H1 (cell line): ENCODE results near the gene MRM1. TPM values are rescaled to one million over a fixed set of nuclear protein-coding genes. Genes with fewer than 3 reads are reported as not detected.

Experiments used
- CTBP2 ChIP-seq: IDR thresholded peaks from 2 replicates; pipeline ENCODE4 v1.7.0; 2011; ENCODE audit warnings: borderline replicate concordance, mild to moderate bottlenecking, moderate library complexity, mixed read lengths, low read length; ENCODE audit not compliant: insufficient read depth, insufficient read length
- HDAC6 ChIP-seq: IDR thresholded peaks from one replicate; pipeline ENCODE4 v1.7.1; 2012; ENCODE audit warnings: low read depth, mild to moderate bottlenecking, inconsistent platforms, low read length, moderate library complexity
- NANOG ChIP-seq: IDR thresholded peaks from 2 replicates; pipeline ENCODE4 v1.6.1; 2011; ENCODE audit warnings: low read length, low read depth, mild to moderate bottlenecking, inconsistent platforms; ENCODE audit not compliant: insufficient read depth, poor library complexity, severe bottlenecking
- RNF2 ChIP-seq: fragments of 200-900, 300-1000 bp; sonication (generic); IDR thresholded peaks from 2 replicates; pipeline ENCODE4 v1.7.1; 2016; ENCODE audit warnings: borderline replicate concordance, low read depth, mild to moderate bottlenecking, antibody characterized with exemption, low read length; ENCODE audit not compliant: poor library complexity, severe bottlenecking; ENCODE audit errors: missing control alignments
- SIN3A ChIP-seq, 2 experiments: IDR thresholded peaks in 1 of 2; conservative IDR thresholded peaks in 1 of 2; 2 replicates each; pipeline ENCODE4 v1.6.1; 2011 to 2012; ENCODE audit warnings: low read length in 2 of 2, improper control_type of control experiment in 1 of 2, low read depth in 1 of 2, mild to moderate bottlenecking in 1 of 2
- polyA plus RNA-seq, 7 experiments: library from polyadenylated mRNA; depleted of rRNA in 3 of 7; stranded (reverse) in 5 of 7; unstranded in 2 of 7; fragments of >200 nt in 5 of 7; fragments of 200-250 nt in 2 of 7; gene quantifications; 1 replicate in 5 of 7; 2 replicates in 1 of 7; 4 replicates in 1 of 7; pipeline versions ENCODE4 v1.2.1 to v1.2.3, GENCODE V29; 2011 to 2013; ENCODE audit warnings: missing spikeins in 2 of 7, mixed read lengths in 2 of 7
- total RNA-seq: library from RNA; stranded (reverse); fragmentation: NEBNext Ultra II Directional; extraction: Animal tissue kit (Norgen Biotek cat#: 25700); gene quantifications from 2 replicates; pipeline ENCODE4 v1.2.1, GENCODE V29; 2021
- TF ChIP-seq, protein P1 (sequence below): IDR thresholded peaks from 2 replicates; pipeline ENCODE4 v1.6.1; 2012; ENCODE audit warnings: inconsistent platforms

The MRM1 gene
- total and polyA plus RNA-seq, 2 of the 8 experiments (the other 6 are each of a cell fraction or from before 2014, with no cell fraction given): 9.9 to 11.2 TPM

DNA sequence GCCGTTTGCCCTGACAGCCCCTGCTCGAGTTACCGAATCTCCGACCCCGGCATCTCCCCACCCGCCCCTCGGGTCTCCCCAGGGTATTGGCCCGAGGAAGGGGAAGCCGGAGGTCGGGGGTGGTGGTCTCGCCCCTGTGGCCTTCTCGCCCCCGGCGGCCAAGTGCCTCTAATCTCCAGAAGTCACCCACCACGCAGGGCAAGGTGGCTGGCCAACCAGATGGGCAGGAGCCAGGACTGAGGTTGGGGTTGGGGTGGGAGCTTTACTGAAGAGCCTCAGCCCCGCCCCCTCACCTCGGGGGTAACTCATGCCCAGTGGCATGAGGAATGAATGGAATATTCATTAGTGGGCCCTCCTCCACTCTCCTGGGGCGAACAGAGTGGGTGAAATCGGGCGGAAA is 9.1 kb upstream of the MRM1 start (continued):
- TF ChIP-seq SIN3A (conservative IDR thresholded peaks at IDR 0.05 in 1 of 2, IDR thresholded peaks at IDR 0.05 in 1 of 2; ENCODE audit: low read depth in 1 of 2, low read length in 2 of 2) (no peak), NANOG (no peak), RNF2 (no peak), HDAC6 (no peak), CTBP2 (no peak)
- TF ChIP-seq, protein P1, sequence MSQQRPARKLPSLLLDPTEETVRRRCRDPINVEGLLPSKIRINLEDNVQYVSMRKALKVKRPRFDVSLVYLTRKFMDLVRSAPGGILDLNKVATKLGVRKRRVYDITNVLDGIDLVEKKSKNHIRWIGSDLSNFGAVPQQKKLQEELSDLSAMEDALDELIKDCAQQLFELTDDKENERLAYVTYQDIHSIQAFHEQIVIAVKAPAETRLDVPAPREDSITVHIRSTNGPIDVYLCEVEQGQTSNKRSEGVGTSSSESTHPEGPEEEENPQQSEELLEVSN: no peak
